MCF 10A (cell line): Measurements from ENCODE around the gene ZNF799. TPM values are rescaled to one million over a fixed set of nuclear protein-coding genes. Genes with fewer than 3 reads are reported as not detected.
A peak's percentile ranks its signal among the peaks of the same experiment; 100 is the strongest.
"Not testable (repeated sequence)": the region's sequence is repeated elsewhere in the genome, so short reads cannot be mapped to it uniquely, and the experiment has no call there.

Experiments used
- BruUV-seq: library from RNA; stranded (reverse); fragments of 400-500 nt; replicated peaks from 2 replicates; lab custom pipeline; 2021; lab: Mats Ljungman, UMichigan
- CTCF ChIA-PET: fragments of 300-600 bp; sonication (Branson Sonifier 250); formaldehyde crosslinking; extraction: SDS; loops from one replicate; lab custom pipeline; 2021; ENCODE audit warnings: antibody characterized with exemption, inconsistent platforms; lab: Yijun Ruan, JAX
- POLR2A ChIA-PET: fragments of 300-600, 350-650 bp; sonication (Branson Sonifier 250); formaldehyde crosslinking; extraction: SDS; loops from one replicate; lab custom pipeline; 2020; ENCODE audit warnings: antibody characterized with exemption, inconsistent platforms; lab: Yijun Ruan, JAX
- DNase-seq: peaks from one replicate; pipeline ENCODE4 v3.0.0-alpha.2; 2018; ENCODE audit not compliant: unreplicated experiment
- H3K27ac Mint-ChIP-seq: one replicate; pipeline ENCODE4 v1.8.0; 2022; ENCODE audit warnings: mild to moderate bottlenecking, low read depth, mixed read lengths; ENCODE audit not compliant: unreplicated experiment
- H3K27me3 Mint-ChIP-seq: one replicate; pipeline ENCODE4 v1.8.0; 2022; ENCODE audit warnings: mixed read lengths; ENCODE audit not compliant: insufficient read depth, unreplicated experiment
- H3K36me3 Mint-ChIP-seq: one replicate; pipeline ENCODE4 v1.8.0; 2022; ENCODE audit warnings: mild to moderate bottlenecking, moderate library complexity, mixed read lengths; ENCODE audit not compliant: insufficient read depth, unreplicated experiment
- H3K4me1 Mint-ChIP-seq: one replicate; pipeline ENCODE4 v1.8.0; 2022; ENCODE audit warnings: mixed read lengths; ENCODE audit not compliant: insufficient read depth, unreplicated experiment
- H3K4me3 Mint-ChIP-seq: one replicate; pipeline ENCODE4 v1.8.0; 2022; ENCODE audit warnings: mild to moderate bottlenecking, moderate library complexity, mixed read lengths; ENCODE audit not compliant: unreplicated experiment
- H3K9me3 Mint-ChIP-seq: one replicate; pipeline ENCODE4 v1.8.0; 2022; ENCODE audit warnings: mixed read lengths; ENCODE audit not compliant: unreplicated experiment
- intact Hi-C: fragments of 100-400 bp; cut with micrococcal nuclease; formaldehyde crosslinking; loops from 2 replicates; pipeline ENCODE4 v1.14.1; 2022
- total RNA-seq: library from RNA; stranded (reverse); gene quantifications from 2 replicates; pipeline ENCODE4 v1.2.3, GENCODE V29; 2022
- TF ChIP-seq, protein P1 (sequence below): fragments of 200-600 bp; IDR thresholded peaks from one replicate; pipeline ENCODE4 v1.8.0; 2022; ENCODE audit warnings: antibody characterized with exemption, mild to moderate bottlenecking; ENCODE audit not compliant: unreplicated experiment

ZNF799 gene
- total RNA-seq, 1 experiment from 2014 or later, result 1.8 TPM

DNA sequence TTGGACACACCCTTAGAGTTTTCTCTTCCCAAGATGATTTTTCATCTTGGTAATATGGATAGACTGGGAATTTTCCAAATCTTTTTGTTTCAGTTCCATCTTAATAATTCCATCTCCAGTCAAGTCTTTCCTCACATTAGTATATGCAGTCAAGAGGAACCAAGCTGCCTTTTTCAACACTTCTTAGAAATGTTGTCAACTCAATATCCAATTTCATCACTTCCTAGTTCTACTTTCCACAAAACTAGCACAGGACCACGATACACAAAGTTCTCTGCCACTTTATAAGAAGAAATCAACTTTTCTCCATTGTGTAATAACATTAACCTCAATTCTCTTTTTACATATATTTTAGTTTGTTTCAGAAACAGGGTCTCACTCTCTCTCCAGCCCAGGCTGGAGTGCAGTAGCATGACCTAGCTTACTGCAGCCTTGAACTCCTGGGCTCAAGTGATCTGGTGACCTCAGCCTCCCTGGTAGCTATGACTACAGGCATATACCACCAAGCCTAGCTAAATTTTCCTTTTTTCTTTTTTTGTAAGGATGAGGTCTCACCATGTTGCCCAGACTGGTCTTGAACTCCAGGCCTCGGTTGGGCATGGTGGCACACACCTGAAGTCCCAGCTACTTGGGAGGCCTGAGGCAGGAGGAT, 24.3 kb upstream of the ZNF799 start:
- no peak for DNase-seq
- ChIA-PET CTCF (interaction anchor here (1.2 kb wide), 1 partner anchor 14 kb away, joined by 3 read pairs; no protein-coding TSS in a partner anchor), POLR2A (interaction anchor here (0.7 kb wide), 1 partner anchor 24 kb away, joined by 4 read pairs; the partner anchor contains the start of gene ZNF799)
- TF ChIP-seq, protein P1, sequence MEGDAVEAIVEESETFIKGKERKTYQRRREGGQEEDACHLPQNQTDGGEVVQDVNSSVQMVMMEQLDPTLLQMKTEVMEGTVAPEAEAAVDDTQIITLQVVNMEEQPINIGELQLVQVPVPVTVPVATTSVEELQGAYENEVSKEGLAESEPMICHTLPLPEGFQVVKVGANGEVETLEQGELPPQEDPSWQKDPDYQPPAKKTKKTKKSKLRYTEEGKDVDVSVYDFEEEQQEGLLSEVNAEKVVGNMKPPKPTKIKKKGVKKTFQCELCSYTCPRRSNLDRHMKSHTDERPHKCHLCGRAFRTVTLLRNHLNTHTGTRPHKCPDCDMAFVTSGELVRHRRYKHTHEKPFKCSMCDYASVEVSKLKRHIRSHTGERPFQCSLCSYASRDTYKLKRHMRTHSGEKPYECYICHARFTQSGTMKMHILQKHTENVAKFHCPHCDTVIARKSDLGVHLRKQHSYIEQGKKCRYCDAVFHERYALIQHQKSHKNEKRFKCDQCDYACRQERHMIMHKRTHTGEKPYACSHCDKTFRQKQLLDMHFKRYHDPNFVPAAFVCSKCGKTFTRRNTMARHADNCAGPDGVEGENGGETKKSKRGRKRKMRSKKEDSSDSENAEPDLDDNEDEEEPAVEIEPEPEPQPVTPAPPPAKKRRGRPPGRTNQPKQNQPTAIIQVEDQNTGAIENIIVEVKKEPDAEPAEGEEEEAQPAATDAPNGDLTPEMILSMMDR, result no peak
- no TSS peak for BruUV-seq
- peaks cover under 1% of the 10 kb centered on the region for H3K9me3 Mint-ChIP-seq
- no peaks in the 10 kb centered on the region for H3K4me1 Mint-ChIP-seq
- no peaks in the 10 kb centered on the region for H3K27me3 Mint-ChIP-seq
- H3K27ac Mint-ChIP-seq, result no peak overlapping the region
- no peaks in the 10 kb centered on the region for H3K36me3 Mint-ChIP-seq
- intact Hi-C loops, result no loop called here
- H3K4me3 Mint-ChIP-seq, result no peak overlapping the region

DNA sequence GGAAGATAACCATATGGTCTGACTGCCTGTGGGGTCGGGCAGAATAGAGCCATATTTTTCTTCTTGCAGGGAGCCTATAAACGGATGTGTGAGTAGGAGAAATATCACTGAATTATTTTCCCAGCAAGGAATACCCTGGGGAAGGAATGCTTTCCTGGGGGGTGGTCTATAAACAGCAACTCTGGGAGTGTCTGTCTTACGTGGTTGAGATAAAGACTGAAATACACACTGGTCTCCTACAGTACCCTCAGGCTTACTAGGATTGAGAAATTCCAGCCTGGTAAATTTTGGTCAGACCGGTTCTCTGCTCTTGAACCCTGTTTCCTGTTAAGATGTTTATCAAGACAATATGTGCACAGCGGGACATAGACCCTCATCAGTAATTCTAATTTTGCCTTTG, 16.2 kb upstream of the ZNF799 start:
- H3K4me3 Mint-ChIP-seq, intact Hi-C loops, DNase-seq, H3K4me1 Mint-ChIP-seq, H3K27me3 Mint-ChIP-seq, BruUV-seq, CTCF ChIA-PET, H3K36me3 Mint-ChIP-seq, H3K27ac Mint-ChIP-seq, POLR2A ChIA-PET: not testable (repeated sequence)
- H3K9me3 Mint-ChIP-seq, result peaks cover 10% of the 10 kb centered on the region

DNA sequence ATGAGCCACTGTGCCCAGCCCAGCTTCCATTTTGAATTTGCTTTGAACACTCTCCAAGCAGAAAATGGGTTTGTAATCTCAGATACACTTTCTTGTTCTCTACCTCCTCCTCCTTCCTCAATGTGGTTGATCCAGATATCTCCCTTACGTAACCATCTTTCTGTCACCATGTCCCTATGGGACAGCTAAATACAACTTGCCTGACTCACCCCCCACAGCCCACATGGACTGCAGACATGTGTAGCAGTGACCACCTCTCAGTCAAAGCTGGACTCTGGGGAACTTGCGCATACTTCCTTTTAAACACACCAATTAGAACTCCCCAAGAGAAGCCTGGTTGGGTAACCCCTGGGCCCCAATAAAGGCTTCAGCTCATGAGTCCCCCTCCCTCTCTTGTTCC, 10.8 kb upstream of the ZNF799 start:
- no peaks in the 10 kb centered on the region for H3K27me3 Mint-ChIP-seq
- H3K9me3 Mint-ChIP-seq, result peaks cover 10% of the 10 kb centered on the region
- H3K36me3 Mint-ChIP-seq, result no peaks in the 10 kb centered on the region
- no peak overlapping the region for H3K4me3 Mint-ChIP-seq
- intact Hi-C loops, result no loop called here
- TF ChIP-seq, protein P1, result no peak
- no peak for DNase-seq
- no peaks in the 10 kb centered on the region for H3K4me1 Mint-ChIP-seq
- ChIA-PET POLR2A (interaction anchor here (0.6 kb wide), 1 partner anchor 183 kb away, joined by 3 read pairs; no protein-coding TSS in a partner anchor), CTCF (no interaction called here)
- BruUV-seq, result no TSS peak
- H3K27ac Mint-ChIP-seq, result no peak overlapping the region

DNA sequence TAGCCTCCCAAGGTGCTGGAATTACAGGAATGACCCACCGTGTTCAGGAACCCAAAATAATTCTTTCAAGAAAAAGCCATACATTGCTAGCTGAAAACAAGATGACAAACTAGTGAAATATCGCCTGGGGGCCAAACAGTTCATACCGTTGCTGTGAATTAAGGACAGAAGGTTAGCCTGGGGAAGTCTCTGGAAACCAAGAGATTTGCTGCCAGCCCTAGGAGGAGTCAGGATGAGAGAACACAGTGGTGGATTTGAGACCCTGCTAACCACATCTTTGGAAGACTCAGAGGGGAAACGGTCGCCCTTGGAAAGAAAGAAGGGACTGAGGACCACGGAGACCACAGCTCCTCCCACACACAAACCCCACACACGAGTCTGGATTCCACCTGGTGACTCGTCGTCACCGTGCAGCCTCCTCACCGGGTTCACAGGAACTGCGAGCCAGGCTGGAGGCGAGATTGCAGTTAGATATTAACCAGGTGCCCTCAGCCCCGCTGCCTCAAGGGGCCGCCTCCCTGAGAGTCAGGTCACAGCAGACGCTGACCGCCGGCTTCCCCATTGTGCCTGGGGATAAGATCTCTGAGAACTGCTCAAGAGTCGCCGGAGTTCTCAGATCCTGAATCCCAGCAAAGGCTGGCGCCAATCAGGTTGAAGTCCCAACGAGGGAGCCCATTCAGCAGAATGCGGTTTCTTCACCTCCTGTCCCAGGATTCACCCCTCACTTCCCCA, 1.0 kb downstream of the ZNF799 start:
- CTCF ChIA-PET, H3K9me3 Mint-ChIP-seq, H3K27me3 Mint-ChIP-seq, H3K36me3 Mint-ChIP-seq, BruUV-seq, H3K4me1 Mint-ChIP-seq: not testable (repeated sequence)
- intact Hi-C loops, result loop anchor here (2.0 kb wide), 4 partner anchors 41 to 151 kb away; partner anchors contain the start of genes ZNF443, ZNF563 and ZNF564
- DNase-seq, result peak; percentile 29
- peak overlapping the region; percentile 69 for H3K27ac Mint-ChIP-seq
- POLR2A ChIA-PET, result interaction anchor here (0.8 to 3.2 kb wide), 7 partner anchors 40 to 211 kb away, joined by 3 to 21 read pairs (median 7); partner anchors contain the start of genes ZNF44, ZNF443, ZNF490 and ZNF563
- peak overlapping the region; percentile 87 for H3K4me3 Mint-ChIP-seq

DNA sequence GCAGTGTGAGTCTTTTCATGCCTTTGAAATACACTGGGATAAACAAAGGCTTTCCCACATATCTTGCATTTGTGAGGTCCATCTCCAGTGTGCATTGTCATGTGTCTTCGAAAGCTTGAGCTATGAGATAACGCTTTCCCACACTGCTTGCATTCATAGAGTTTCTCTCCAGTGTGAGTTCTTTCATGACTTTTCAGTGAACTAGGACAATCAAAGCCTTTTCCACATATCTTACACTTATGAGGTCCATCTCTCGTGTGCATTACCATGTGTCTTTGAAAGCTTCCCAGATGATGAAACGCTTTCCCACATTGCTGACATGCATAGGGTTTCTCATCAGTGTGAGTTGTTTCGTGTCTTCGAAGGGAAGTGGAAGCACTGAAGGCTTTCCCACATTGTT, 9.9 kb downstream of the ZNF799 start:
- not testable (repeated sequence) for BruUV-seq

DNA sequence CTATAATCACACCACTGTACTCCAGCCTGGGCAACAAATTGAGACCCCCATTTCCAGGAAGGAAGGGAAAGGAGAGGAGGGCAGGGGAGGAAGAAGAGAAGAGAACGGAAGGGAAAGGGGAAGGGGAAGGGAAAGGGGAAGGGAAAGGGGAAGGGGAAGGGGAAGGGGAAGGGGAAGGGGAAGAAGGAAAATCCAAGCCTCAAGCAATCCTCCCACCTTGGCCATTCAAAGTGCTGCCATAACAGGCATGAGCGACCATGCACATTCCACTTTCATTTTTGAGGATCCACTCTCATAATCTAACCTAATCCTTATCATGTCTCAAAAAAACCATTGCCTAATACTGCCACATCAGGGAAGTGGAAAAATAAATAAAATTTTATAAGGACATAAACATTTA, 14.7 kb downstream of the ZNF799 start:
- not testable (repeated sequence) for H3K36me3 Mint-ChIP-seq, H3K4me3 Mint-ChIP-seq

More for the DNA sequence above, 9.9 kb downstream of the ZNF799 start:
- H3K27ac Mint-ChIP-seq, intact Hi-C loops, H3K9me3 Mint-ChIP-seq, H3K4me1 Mint-ChIP-seq, POLR2A ChIA-PET, H3K27me3 Mint-ChIP-seq, DNase-seq, H3K4me3 Mint-ChIP-seq: not testable (repeated sequence)
- peaks cover 13% of the 10 kb centered on the region for H3K36me3 Mint-ChIP-seq
- CTCF ChIA-PET, result interaction anchor here (0.6 kb wide), 1 partner anchor 1268 kb away, joined by 4 read pairs; no protein-coding TSS in a partner anchor

More for the DNA sequence above, 14.7 kb downstream of the ZNF799 start:
- BruUV-seq, H3K27me3 Mint-ChIP-seq, DNase-seq, CTCF ChIA-PET, H3K4me1 Mint-ChIP-seq, H3K9me3 Mint-ChIP-seq, intact Hi-C loops, H3K27ac Mint-ChIP-seq, POLR2A ChIA-PET: not testable (repeated sequence)
